ENCODE data around the gene TRPC4.

- TF ChIP-seq CTCF (IDR thresholded peaks at IDR 0.05 in 8 of 11, conservative IDR thresholded peaks at IDR 0.05 in 3 of 11) = no peak
- TF ChIP-seq POLR2A (IDR thresholded peaks at IDR 0.05) = no peak
- TF ChIP-seq POLR2AphosphoS5 (IDR thresholded peaks at IDR 0.05) = no peak
Measured at GRCh38 chr13:37729876-37730275, 139.7 kb downstream of the TRPC4 start.

Data from spleen (tissue), 7 donors.